GM21576 (cell line): ENCODE measurements around the gene RASAL2.
"Not testable (repeated sequence)": the region's sequence is repeated elsewhere in the genome, so short reads cannot be mapped to it uniquely, and the experiment has no call there.

ENCODE experiments used
- ATAC-seq: cut with Tn5 transposase; IDR thresholded peaks from one replicate; pipeline ENCODE4 v1.9.1; 2021; ENCODE audit warnings: mild to moderate bottlenecking, moderate library complexity; ENCODE audit not compliant: unreplicated experiment

The RASAL2 gene

GRCh38 chr1:178220094-178220493 lies 126.2 kb downstream of the RASAL2 start:
- ATAC-seq, result no peak

- ATAC-seq, result no peak
Observed at GRCh38 chr1:178223289-178223688, 129.4 kb downstream of the RASAL2 start.

- no peak for ATAC-seq
Observed at GRCh38 chr1:178224358-178224757, 130.5 kb downstream of the RASAL2 start.

DNA sequence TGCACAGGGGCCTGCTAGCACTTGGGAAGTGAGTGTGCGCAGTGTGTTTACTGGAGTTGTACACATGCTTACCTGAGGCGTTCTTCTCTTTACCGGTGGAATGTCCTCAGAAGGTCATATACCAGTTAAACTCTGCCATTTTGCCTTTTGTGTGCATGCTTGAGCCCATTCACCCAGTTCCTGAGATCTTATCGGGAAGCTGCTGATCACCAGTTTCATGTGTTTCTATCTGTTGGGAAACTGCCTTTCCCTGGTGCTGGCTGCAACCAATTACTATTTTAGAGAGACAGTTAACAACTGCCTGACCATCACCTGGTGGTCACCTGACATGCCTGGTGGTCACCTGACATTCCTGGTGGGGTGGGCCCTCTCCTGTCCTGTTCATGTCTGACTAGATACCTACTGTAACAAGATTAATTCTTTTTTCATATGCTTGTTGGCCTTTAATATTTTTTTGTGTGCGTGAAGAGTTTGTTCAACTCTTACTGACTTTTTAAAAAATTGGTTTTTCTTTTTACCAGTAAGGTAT lies 137.0 kb downstream of the RASAL2 start:
- ATAC-seq, result no peak

- no peak for ATAC-seq
Observed at GRCh38 chr1:178232108-178232507, 138.2 kb downstream of the RASAL2 start.

DNA sequence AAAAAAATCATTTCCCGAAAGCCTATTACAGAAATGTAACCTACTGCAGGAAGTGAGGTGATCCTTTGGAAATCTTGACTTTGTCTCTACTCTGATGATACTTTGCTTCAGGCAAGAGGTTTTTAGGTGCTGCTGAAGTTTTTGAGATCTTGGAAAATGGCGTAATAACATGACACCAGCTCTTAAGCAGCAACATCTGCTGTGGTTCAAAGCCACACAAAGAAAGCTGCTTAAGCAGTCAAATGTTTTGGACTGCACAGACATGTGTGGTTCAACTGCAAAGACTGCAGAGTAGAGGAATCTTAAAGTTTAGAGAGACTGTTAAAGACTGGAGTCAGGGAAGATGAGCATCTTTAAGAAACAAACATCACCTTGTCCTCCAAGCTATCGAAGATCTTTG lies 139.0 kb downstream of the RASAL2 start:
- ATAC-seq, result no peak

DNA sequence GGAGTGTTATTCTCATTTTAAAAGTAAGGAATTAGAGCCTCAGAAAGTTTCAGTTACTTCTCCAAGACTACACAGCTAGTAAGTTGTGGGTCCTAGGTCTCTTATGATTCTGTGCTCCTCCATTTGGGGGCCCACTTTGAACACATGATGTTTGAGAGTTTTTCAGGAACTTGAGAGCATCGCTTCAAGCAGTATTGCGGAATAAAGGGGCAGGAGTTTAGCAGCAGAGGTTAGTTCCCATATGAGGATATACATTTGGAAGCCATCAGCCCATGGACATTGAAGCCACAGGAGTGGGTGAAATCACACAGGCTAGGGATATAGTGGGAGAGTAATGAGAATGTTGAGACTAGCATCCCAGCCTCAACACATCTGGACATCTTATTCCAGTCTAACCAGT lies 143.2 kb downstream of the RASAL2 start:
- ATAC-seq, result no peak

DNA sequence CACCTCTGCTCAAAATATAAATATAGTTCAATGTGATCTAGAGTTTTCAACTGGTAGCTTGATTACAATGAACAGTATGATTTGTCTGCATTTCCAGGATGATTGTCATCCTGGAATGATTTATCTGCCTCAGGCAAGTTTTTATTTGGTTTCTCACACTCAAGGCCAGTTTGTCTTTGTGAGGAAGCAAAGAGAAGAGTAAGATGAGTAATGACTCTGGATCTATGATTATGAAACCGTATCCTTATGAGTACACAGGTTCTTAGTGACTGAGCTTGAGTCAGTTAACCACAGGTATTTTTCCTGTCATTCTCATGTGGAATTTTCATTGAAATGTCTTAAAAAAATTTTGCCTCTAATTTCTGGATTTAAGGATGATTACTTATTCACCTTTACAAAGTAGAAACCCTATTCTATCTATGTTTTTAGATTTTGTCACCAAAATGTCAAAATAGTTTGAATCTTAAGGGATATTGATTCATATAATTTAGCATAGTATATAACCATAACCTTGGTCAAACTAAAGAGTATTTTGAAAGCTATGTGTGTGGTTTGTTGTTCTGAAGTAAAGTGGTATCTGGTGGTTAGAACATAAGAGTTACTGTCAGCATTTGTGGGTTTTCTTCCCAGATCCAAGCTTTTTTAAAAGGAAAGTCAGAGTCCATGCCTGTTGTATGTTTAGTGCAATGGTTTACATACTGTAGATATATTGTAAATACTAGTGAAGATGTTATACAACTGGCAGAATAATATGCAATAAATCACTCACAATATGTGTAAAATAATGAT lies 145.0 kb downstream of the RASAL2 start:
- no peak for ATAC-seq

- ATAC-seq, result no peak
Observed at GRCh38 chr1:178241057-178241456, 147.2 kb downstream of the RASAL2 start.

DNA sequence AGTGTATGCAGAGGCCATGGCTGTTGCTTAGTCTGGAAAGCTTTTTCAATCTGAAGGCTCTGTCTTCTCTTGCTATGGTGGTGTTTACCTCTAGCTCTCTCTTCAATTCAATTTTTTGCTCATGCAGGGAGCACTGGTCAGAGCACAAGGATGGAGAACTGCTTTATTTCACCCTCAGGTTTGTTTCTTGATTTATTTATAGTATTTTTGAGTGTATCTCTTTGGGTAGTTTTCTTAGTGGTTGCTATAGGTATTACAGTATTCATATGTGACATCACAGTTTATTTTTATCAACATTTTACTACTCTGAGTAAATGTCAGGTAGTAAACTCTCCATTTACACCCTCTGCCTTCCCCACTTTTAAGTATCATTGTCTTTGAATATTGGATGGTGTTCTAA lies 147.9 kb downstream of the RASAL2 start:
- no peak for ATAC-seq

GRCh38 chr1:178243119-178243518 lies 149.2 kb downstream of the RASAL2 start:
- no peak for ATAC-seq

- ATAC-seq, result no peak
Observed at GRCh38 chr1:178243890-178244289, 150.0 kb downstream of the RASAL2 start.

DNA sequence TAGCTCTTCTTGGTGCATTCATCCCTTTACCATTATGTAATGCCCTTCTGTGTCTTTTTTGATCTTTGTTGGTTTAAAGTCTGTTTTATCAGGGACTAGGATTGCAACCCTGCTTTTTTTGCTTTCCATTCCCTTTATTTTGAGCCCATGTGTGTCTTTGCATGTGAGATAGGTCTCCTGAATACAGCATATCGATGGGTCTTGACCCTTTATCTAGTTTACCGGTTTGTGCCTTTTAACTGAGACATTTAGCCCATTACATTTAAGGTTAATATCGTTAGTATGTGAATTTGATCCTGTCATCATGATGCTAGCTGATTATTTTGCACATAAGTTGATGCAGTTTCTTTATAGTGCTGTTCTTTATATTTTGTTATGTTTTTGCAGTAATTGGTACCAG lies 154.4 kb downstream of the RASAL2 start:
- not testable (repeated sequence) for ATAC-seq

GRCh38 chr1:178253581-178253980 lies 159.7 kb downstream of the RASAL2 start:
- not testable (repeated sequence) for ATAC-seq

GRCh38 chr1:178254433-178254832 lies 160.5 kb downstream of the RASAL2 start:
- no peak for ATAC-seq

- no peak for ATAC-seq
Observed at GRCh38 chr1:178258536-178258935, 164.6 kb downstream of the RASAL2 start.

DNA sequence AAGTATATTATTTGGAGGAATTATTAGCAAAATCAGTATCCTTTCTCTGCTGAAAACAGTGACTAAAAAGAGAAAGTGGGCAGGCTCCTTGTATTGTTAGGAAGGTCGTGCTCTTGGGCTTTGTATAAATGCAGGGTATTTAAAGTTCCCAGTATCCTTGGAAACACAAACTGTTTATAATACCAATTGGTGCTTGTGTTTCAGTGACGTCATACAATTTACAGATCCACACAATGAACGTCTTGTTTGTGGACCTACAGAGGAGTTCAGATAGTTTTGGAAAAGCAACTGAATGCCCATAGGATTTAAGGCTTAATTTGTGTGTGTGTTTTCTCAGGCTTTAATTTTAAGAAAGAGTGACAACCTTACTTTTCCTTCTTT lies 168.2 kb downstream of the RASAL2 start:
- ATAC-seq, result no peak

DNA sequence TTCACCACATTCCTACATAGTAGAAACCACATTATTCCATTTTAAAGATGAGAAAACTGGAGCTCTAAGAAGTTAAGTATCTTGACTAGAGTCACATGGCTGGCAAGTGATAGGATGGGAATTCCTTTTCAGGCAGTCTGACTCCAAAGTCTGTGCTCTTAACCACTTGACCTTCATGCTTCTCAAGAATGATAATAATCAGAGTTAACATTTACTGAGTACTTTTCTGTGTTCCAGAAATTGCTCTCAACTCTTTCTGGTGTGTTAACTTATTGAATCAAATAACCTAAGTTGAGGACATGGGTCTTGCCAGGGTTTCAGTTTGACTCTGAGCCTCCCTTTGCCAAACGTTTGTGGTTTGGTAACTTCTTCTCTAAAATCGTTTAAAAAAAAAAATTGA lies 169.4 kb downstream of the RASAL2 start:
- ATAC-seq, result no peak

DNA sequence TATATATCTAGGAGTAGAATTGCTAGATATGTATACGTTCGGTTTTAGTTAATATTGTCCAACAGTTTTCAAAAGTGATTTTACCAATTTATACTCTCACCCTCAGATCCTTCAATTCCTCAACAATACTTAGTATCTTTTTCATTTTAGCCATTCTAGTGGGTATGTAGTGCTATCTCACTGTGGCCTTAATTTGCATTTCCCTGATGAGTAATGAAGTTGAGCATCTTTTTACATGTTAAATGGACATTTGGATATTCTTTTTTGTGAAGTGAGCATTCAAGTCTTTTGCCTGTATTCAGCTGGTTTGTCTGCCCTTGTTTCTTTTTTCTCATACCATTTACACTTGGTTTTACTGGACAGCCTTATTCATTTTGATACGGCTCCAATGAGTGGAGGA lies 172.2 kb downstream of the RASAL2 start:
- no peak for ATAC-seq

GRCh38 chr1:178266619-178267066 lies 172.7 kb downstream of the RASAL2 start:
- ATAC-seq, result no peak

DNA sequence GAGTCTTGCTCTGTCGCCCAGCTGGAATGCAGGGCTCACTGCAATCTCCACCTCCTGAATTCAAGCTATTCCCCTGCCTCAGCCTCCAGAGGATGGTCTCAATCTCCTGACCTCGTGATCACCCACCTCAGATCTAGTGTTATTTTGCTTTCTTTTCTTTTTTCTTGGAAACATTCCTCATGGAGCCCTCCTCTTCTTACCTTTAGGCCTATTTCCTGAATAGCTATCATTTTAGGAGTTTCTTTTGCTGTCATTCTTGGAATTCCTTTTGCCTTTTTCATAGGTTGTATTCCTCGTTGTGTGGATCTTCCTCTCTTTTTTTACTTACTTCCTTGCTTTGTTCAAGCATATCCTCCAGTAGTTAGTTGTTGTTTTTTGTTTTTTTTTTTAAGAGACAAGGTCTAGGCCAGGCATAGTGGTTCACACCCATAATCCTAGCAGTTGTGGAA lies 173.8 kb downstream of the RASAL2 start:
- ATAC-seq, result no peak

DNA sequence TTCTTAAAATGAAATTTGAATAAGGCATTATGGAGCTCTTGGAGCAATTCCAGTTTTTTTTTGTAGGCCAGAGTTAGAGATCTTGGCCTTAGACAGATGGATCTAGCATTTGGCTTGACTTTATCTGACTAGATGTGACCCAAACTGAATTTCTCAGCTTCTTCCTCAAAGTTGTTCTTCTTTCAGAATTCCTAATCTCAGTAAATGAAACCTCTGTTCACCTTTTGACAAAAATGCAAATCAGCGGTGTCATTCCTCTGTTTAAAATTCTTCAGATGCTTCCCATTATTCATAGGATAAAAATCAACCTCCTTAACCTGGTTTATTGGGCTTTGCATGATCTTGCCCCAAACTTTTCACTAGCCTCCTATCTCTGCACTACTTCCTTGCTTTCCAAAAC lies 177.6 kb downstream of the RASAL2 start:
- no peak for ATAC-seq
